ENCODE results near the gene PEX16. TPM values are rescaled to one million over a fixed set of nuclear protein-coding genes. Genes with fewer than 3 reads are reported as not detected.

Gene PEX16
- total and polyA plus RNA-seq, 2 experiments from 2014 or later: 28.0 to 32.8 TPM

DNA sequence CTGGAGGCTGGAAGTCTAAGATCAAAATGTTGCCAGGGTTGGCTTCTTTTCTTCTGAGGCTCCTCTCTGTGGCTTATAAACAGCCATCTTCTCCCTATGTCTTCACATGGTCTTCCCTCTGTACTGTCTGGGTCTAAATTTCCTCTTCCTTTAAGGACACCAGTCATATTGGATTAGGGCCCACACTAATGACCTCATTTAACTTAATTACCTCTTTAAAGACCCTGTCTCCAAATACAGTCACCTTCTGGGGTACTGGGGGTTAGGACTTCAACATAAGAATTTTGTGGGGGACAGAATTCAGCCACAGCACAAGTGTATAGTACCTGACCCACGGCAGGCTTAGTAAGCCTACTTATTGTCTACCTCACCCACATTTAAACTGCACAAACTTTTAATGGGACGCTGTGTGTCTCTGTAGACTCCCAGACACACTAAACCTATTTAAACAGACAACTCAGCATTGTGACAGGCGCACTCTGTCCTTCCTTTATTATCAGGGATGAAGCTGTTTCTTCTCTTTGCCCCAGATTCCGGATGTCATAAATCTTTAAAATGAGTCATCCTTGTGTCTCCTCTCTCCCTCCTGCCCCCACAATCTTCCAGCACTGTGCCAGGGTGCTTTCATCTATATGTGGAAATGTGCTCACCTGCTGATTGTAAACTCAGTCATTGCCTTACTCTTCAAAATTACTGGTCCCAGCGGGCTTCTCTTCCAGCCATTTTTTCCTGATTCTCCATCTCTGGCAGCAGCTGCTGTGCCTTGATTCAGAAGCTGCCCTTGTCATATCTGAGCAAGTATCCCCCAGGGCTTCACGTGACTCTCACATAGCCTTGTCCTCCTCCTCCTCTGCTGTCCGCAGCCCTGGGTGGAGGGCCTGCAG is 37.6 kb downstream of the PEX16 start:
- Histone ChIP-seq H3K27me3 (no peaks in the 10 kb centered on the region), H3K27ac (peak overlapping the region; percentile 64), H3K4me3 (no peak overlapping the region), H2AFZ (no peak overlapping the region), H3K79me2 (no peaks in the 10 kb centered on the region), H3K4me1 (ENCODE audit: insufficient read depth) (peaks cover 8% of the 10 kb centered on the region), H3K9me3 (ENCODE audit: low read depth) (no peaks in the 10 kb centered on the region), H3K4me2 (no peak overlapping the region), H3K36me3 (replicated peaks; ENCODE audit: insufficient read depth, low read depth) (no peaks in the 10 kb centered on the region), H3K9me2 (replicated peaks; ENCODE audit: insufficient read depth) (no peaks in the 10 kb centered on the region), H4K20me1 (ENCODE audit: insufficient read depth, poor library complexity, severe bottlenecking) (no peaks in the 10 kb centered on the region)
- WGBS (ENCODE audit: low lambda C conversion rate, missing lambda C conversion rate): 76% methylated on average over 7 of the region's 7 CpGs
- DNase-seq (ENCODE audit: low spot score): peak; percentile 60
- TF ChIP-seq, protein P1, sequence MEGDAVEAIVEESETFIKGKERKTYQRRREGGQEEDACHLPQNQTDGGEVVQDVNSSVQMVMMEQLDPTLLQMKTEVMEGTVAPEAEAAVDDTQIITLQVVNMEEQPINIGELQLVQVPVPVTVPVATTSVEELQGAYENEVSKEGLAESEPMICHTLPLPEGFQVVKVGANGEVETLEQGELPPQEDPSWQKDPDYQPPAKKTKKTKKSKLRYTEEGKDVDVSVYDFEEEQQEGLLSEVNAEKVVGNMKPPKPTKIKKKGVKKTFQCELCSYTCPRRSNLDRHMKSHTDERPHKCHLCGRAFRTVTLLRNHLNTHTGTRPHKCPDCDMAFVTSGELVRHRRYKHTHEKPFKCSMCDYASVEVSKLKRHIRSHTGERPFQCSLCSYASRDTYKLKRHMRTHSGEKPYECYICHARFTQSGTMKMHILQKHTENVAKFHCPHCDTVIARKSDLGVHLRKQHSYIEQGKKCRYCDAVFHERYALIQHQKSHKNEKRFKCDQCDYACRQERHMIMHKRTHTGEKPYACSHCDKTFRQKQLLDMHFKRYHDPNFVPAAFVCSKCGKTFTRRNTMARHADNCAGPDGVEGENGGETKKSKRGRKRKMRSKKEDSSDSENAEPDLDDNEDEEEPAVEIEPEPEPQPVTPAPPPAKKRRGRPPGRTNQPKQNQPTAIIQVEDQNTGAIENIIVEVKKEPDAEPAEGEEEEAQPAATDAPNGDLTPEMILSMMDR (IDR thresholded peaks at IDR 0.05; ENCODE audit: poor library complexity): no peak
- TF ChIP-seq EZH2 (IDR thresholded peaks at IDR 0.05; ENCODE audit: borderline replicate concordance): no peak
- TF ChIP-seq EZH2phosphoT487 (IDR thresholded peaks at IDR 0.05; ENCODE audit: low read depth, severe bottlenecking, unreplicated experiment): no peak

DNA sequence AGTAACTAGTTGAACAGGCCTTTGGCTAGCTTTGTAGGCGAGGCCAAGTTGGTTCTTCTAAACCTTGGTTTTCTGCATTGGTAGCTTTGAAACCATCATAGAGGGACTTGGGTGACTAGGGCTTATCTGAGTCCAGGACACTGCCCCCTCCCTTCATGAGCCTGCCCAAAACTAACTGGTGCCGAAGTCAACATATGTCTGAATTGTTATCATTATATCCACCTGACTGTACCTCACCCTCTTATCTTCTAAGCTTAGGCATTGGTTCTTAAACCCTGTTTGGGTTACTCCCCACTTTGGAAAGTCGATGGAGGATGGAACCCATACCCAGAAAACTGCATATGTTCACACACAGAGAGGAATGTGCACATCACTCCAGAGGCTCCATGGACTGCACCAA is 39.8 kb downstream of the PEX16 start:
- Histone ChIP-seq H3K27me3 (no peaks in the 10 kb centered on the region), H4K20me1 (ENCODE audit: insufficient read depth, poor library complexity, severe bottlenecking) (no peaks in the 10 kb centered on the region), H3K4me3 (no peak overlapping the region), H3K4me1 (ENCODE audit: insufficient read depth) (peaks cover 8% of the 10 kb centered on the region), H3K4me2 (no peak overlapping the region), H3K9me3 (ENCODE audit: low read depth) (no peaks in the 10 kb centered on the region), H3K79me2 (no peaks in the 10 kb centered on the region), H3K9me2 (replicated peaks; ENCODE audit: insufficient read depth) (no peaks in the 10 kb centered on the region), H2AFZ (no peak overlapping the region), H3K27ac (no peak overlapping the region), H3K36me3 (replicated peaks; ENCODE audit: insufficient read depth, low read depth) (no peaks in the 10 kb centered on the region)
- DNase-seq (ENCODE audit: low spot score): no peak
- TF ChIP-seq EZH2 (IDR thresholded peaks at IDR 0.05; ENCODE audit: borderline replicate concordance): no peak
- TF ChIP-seq, protein P1 (IDR thresholded peaks at IDR 0.05; ENCODE audit: poor library complexity): no peak
- TF ChIP-seq EZH2phosphoT487 (IDR thresholded peaks at IDR 0.05; ENCODE audit: low read depth, severe bottlenecking, unreplicated experiment): no peak
- WGBS (ENCODE audit: low lambda C conversion rate, missing lambda C conversion rate): 97% methylated on average over 3 of the region's 3 CpGs

DNA sequence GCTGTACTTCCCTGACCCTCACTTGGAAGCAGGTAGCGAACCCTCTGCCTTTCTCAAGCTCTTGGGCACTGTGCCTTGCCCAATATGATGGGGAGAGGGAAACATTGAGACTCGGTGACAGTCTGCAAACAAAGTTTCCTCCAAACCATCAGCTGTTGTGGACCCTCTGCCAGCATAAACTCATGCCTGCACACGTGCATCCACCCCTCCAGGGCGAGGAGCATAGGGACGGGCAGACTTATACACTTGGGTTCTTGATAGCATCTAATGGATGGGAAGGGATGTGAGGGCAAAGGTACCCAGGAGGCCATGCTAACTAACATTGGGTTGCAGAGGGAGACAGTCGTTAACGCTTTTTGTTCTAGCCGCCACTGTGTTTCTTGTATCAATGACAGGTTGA is 40.5 kb downstream of the PEX16 start:
- no peak for DNase-seq (ENCODE audit: low spot score)
- Histone ChIP-seq H3K79me2 (no peaks in the 10 kb centered on the region), H3K36me3 (replicated peaks; ENCODE audit: insufficient read depth, low read depth) (no peaks in the 10 kb centered on the region), H3K27me3 (no peaks in the 10 kb centered on the region), H3K4me1 (ENCODE audit: insufficient read depth) (peaks cover 8% of the 10 kb centered on the region), H3K4me2 (no peak overlapping the region), H2AFZ (no peak overlapping the region), H3K4me3 (no peak overlapping the region), H3K27ac (no peak overlapping the region), H3K9me2 (replicated peaks; ENCODE audit: insufficient read depth) (no peaks in the 10 kb centered on the region), H4K20me1 (ENCODE audit: insufficient read depth, poor library complexity, severe bottlenecking) (no peaks in the 10 kb centered on the region), H3K9me3 (ENCODE audit: low read depth) (no peaks in the 10 kb centered on the region)
- TF ChIP-seq EZH2 (IDR thresholded peaks at IDR 0.05; ENCODE audit: borderline replicate concordance) (no peak), EZH2phosphoT487 (IDR thresholded peaks at IDR 0.05; ENCODE audit: low read depth, severe bottlenecking, unreplicated experiment) (no peak)
- TF ChIP-seq, protein P1 (IDR thresholded peaks at IDR 0.05; ENCODE audit: poor library complexity): no peak
- 92% methylated on average over 8 of the region's 8 CpGs for whole genome bisulfite sequencing (ENCODE audit: low lambda C conversion rate, missing lambda C conversion rate)
